K562 (cell line): ENCODE results near the gene SYCN. TPM values are rescaled to one million over a fixed set of nuclear protein-coding genes. Genes with fewer than 3 reads are reported as not detected.

Experiments
- ARHGAP35 ChIP-seq: fragments of 450-650 bp; IDR thresholded peaks from 2 replicates; pipeline ENCODE4 v1.6.1; 2018; ENCODE audit not compliant: partially characterized antibody
- CHD2 ChIP-seq: IDR thresholded peaks from 2 replicates; pipeline ENCODE4 v1.6.1; 2011; ENCODE audit warnings: low read depth, low read length
- FOXP1 ChIP-seq: sonication (generic); formaldehyde crosslinking; IDR thresholded peaks from 2 replicates; pipeline ENCODE4 v1.8.0; 2022; ENCODE audit warnings: mild to moderate bottlenecking, missing genetic modification reagents
- HNRNPH1 ChIP-seq: fragments of 200-400 bp; formaldehyde crosslinking; optimal IDR thresholded peaks from 2 replicates; pipeline ENCODE3; 2017; ENCODE audit warnings: low read depth, mild to moderate bottlenecking, low read length, moderate library complexity
- HNRNPLL ChIP-seq: fragments of 200-400 bp; formaldehyde crosslinking; IDR thresholded peaks from 2 replicates; pipeline ENCODE4 v1.6.1; 2017; ENCODE audit warnings: low read length, low read depth, mild to moderate bottlenecking; ENCODE audit not compliant: poor library complexity, severe bottlenecking
- KDM1A ChIP-seq, 2 experiments: fragments of 450-650 bp; IDR thresholded peaks; 2 replicates each; pipeline ENCODE4 v1.6.1; 2016; ENCODE audit warnings: mild to moderate bottlenecking in 2 of 2
- MXI1 ChIP-seq: IDR thresholded peaks from 2 replicates; pipeline ENCODE4 v1.6.1; 2011; ENCODE audit warnings: low read depth, mild to moderate bottlenecking, improper control_type of control experiment, low read length
- NCOA2 ChIP-seq, 2 experiments: fragments of 450-650 bp; IDR thresholded peaks; 2 replicates each; pipeline ENCODE4 v1.6.1; 2018; ENCODE audit warnings: mild to moderate bottlenecking in 2 of 2, moderate library complexity in 1 of 2; ENCODE audit not compliant: partially characterized antibody in 2 of 2
- PPARD ChIP-seq: fragments of 250-450 bp; sonication (Bioruptor Pico); IDR thresholded peaks from 2 replicates; pipeline ENCODE4 v1.8.0; 2022; ENCODE audit warnings: inconsistent platforms, mild to moderate bottlenecking, moderate library complexity
- PTBP1 ChIP-seq: fragments of 200-400 bp; formaldehyde crosslinking; IDR thresholded peaks from 2 replicates; pipeline ENCODE4 v1.6.1; 2017; ENCODE audit warnings: low read depth, low read length
- RBM25 ChIP-seq: fragments of 200-400 bp; formaldehyde crosslinking; IDR thresholded peaks from 2 replicates; pipeline ENCODE4 v1.6.1; 2018; ENCODE audit warnings: low read length, low read depth, moderate library complexity; ENCODE audit not compliant: severe bottlenecking
- RFX5 ChIP-seq: IDR thresholded peaks from 2 replicates; pipeline ENCODE4 v1.6.1; 2011; ENCODE audit warnings: low read depth, mild to moderate bottlenecking, improper control_type of control experiment, low read length
- TSHZ1 ChIP-seq: fragments of 250-450 bp; sonication (Bioruptor Pico); IDR thresholded peaks from 2 replicates; pipeline ENCODE4 v1.4.0; 2020; ENCODE audit warnings: mild to moderate bottlenecking, moderate library complexity
- ZBTB5 ChIP-seq: fragments of 450-650 bp; IDR thresholded peaks from 2 replicates; pipeline ENCODE4 v1.6.1; 2017; ENCODE audit warnings: antibody characterized with exemption
- ZNF444 ChIP-seq: fragments of 250-450 bp; sonication (Bioruptor Pico); IDR thresholded peaks from 2 replicates; pipeline ENCODE4 v1.4.0; 2020; ENCODE audit warnings: mild to moderate bottlenecking, moderate library complexity
- ZNF75A ChIP-seq: fragments of 450-650 bp; formaldehyde crosslinking; IDR thresholded peaks from 2 replicates; pipeline ENCODE4 v1.4.0; 2020; ENCODE audit warnings: mild to moderate bottlenecking
- polyA plus RNA-seq, 8 experiments: library from polyadenylated mRNA; depleted of rRNA in 4 of 8; stranded (reverse) in 5 of 8; unstranded in 3 of 8; fragments of >200 nt; fragmentation: Nextera tagmentation in 2 of 8; fragmentation: Illumina TruSeq in 1 of 8; extraction: Ambion mirVana in 2 of 8; extraction: Trizol in 1 of 8; gene quantifications; 2 replicates each; pipeline versions ENCODE4 v1.2.1 to v1.2.3, GENCODE V29; 2011 to 2014; ENCODE audit warnings: inconsistent platforms in 1 of 8, missing spikeins in 1 of 8
- total RNA-seq, 7 experiments: library from RNA; depleted of rRNA in 6 of 7; stranded (reverse); fragments of >200 nt in 6 of 7; fragmentation: Illumina TruSeq in 2 of 7; extraction: Trizol in 2 of 7; gene quantifications; 2 replicates each; pipeline versions ENCODE4 v1.2.1 to v1.2.3, GENCODE V29; 2011 to 2021; ENCODE audit warnings: low replicate concordance in 1 of 7
- TF ChIP-seq, protein P1 (sequence below): fragments of 250-450 bp; sonication (Bioruptor Pico); IDR thresholded peaks from 2 replicates; pipeline ENCODE4 v1.9.0; 2021; ENCODE audit warnings: mild to moderate bottlenecking
- TF ChIP-seq, protein P2 (sequence below): fragments of 150-350 bp; IDR thresholded peaks from 2 replicates; pipeline ENCODE4 v1.6.1; 2014; ENCODE audit warnings: low read depth, mild to moderate bottlenecking, low read length, borderline replicate concordance

SYCN gene
- total and polyA plus RNA-seq, 9 of the 15 experiments (the other 6 are each of a cell fraction or from before 2014, with no cell fraction given): not detected

DNA sequence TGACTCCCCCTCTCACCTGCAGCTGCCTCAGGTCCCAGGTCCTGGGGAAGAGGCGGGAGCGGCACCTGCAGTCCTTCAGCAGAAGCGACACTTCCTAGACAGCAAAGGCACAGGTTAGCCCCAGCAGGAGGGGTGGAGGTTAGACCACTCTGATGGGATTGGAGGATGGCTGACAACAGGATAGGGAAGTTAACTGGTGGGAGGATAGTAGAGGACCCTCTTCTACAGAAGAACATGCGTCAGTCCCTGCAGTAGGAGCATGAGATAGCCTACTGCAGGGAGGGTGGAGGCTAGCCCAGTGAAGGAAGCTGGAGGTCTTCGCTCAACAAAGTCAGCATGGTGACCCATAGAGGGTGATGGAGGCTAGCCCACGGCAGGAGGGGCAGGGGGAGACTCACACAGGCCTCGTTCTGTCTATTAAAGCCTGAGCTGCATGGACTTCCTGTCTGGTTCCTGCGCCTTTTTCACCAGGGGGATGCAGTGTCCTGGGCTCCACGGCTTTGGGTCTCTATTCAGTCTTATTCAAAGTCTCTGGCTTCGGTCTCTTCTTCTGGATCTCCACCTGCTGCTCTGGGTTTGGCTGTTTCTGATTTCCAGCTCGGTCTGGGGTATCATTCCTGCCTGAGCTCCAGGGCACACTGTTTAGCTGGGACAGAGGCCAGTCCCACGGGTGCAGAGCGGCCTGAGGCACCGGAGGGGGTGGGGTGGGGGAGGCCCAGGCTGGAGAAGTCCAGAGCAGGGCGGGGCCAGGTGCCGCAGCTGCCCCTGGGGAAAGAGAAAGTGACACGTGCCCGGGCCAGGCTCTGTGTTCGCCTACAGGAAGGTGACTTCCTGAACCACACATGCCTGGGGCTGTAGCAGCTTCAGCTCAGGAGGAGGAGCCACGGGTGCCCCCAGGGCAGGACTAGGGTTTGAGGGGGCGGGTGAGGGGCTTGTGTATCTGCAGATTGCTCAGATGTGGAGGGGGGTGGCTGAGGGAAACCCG lies 33.4 kb upstream of the SYCN start (continued):
- TF ChIP-seq NCOA2 (IDR thresholded peaks at IDR 0.05; ENCODE audit: partially characterized antibody in 2 of 2): no peak
- no peak for TF ChIP-seq FOXP1 (CRISPR knock-in tag)
- TF ChIP-seq ZNF444 (CRISPR knock-in tag): no peak
- TF ChIP-seq HNRNPLL: no peak
- TF ChIP-seq HNRNPH1: no peak
- TF ChIP-seq PPARD (CRISPR knock-in tag): no peak
- TF ChIP-seq CHD2: no peak
- no peak for TF ChIP-seq ARHGAP35
- TF ChIP-seq MXI1: no peak
- no peak for TF ChIP-seq PTBP1
- no peak for TF ChIP-seq RFX5
- TF ChIP-seq KDM1A (IDR thresholded peaks at IDR 0.05): peak; percentile 52 to 71; a peak in 3 of 4 replicates
- no peak for TF ChIP-seq TSHZ1 (CRISPR knock-in tag)
- TF ChIP-seq ZBTB5: no peak
- TF ChIP-seq, protein P1, sequence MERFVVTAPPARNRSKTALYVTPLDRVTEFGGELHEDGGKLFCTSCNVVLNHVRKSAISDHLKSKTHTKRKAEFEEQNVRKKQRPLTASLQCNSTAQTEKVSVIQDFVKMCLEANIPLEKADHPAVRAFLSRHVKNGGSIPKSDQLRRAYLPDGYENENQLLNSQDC (CRISPR knock-in tag): no peak
- TF ChIP-seq RBM25: no peak
- TF ChIP-seq ZNF75A: no peak
- TF ChIP-seq, protein P2, sequence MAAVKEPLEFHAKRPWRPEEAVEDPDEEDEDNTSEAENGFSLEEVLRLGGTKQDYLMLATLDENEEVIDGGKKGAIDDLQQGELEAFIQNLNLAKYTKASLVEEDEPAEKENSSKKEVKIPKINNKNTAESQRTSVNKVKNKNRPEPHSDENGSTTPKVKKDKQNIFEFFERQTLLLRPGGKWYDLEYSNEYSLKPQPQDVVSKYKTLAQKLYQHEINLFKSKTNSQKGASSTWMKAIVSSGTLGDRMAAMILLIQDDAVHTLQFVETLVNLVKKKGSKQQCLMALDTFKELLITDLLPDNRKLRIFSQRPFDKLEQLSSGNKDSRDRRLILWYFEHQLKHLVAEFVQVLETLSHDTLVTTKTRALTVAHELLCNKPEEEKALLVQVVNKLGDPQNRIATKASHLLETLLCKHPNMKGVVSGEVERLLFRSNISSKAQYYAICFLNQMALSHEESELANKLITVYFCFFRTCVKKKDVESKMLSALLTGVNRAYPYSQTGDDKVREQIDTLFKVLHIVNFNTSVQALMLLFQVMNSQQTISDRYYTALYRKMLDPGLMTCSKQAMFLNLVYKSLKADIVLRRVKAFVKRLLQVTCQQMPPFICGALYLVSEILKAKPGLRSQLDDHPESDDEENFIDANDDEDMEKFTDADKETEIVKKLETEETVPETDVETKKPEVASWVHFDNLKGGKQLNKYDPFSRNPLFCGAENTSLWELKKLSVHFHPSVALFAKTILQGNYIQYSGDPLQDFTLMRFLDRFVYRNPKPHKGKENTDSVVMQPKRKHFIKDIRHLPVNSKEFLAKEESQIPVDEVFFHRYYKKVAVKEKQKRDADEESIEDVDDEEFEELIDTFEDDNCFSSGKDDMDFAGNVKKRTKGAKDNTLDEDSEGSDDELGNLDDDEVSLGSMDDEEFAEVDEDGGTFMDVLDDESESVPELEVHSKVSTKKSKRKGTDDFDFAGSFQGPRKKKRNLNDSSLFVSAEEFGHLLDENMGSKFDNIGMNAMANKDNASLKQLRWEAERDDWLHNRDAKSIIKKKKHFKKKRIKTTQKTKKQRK: no peak
